GM23248 (cell line): ENCODE results near the gene CASQ1.

ENCODE experiments used
- EZH2 ChIP-seq: fragments of 200-600 bp; sonication (generic); IDR thresholded peaks from 2 replicates; pipeline ENCODE4 v1.6.1; 2018; ENCODE audit warnings: antibody characterized with exemption, mild to moderate bottlenecking; ENCODE audit not compliant: insufficient read depth, poor library complexity, severe bottlenecking
- EZH2phosphoT487 ChIP-seq: fragments of 200-600 bp; sonication (generic); IDR thresholded peaks from 2 replicates; pipeline ENCODE4 v1.6.1; 2018; ENCODE audit warnings: antibody characterized with exemption, moderate library complexity, mild to moderate bottlenecking, low read depth; ENCODE audit not compliant: insufficient read depth

DNA sequence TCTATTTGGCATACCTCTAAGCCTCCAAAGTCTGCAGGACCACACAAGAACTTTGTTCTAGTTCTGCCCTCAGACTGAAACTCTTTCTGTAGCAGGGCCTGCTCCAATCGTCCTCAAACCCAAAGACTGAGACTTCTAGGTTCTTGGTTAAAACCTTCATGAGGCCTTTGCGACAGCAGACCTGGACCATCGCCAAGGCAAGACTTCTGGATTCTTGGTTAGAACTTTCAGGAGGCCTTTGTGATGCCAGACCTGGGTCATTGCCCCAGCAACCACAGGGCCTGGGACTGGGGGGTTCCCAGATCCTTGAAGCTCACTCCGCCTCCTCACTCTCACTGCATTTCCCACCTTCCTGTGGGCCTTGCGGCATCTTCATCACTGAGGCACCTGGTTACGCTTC, 39.1 kb upstream of the CASQ1 start, which contains the start of gene ATP1A4:
- TF ChIP-seq EZH2 = no peak
- TF ChIP-seq EZH2phosphoT487 = no peak
